8988T (cell line): ENCODE data around the gene NEK1.

Experiments
- DNase-seq: peaks from one replicate; pipeline ENCODE4 v3.0.0; 2011

NEK1 gene

GRCh38 chr4:169361756-169362155 is 250.6 kb downstream of the NEK1 start:
- no peak for DNase-seq

- DNase-seq, result no peak
These were observed 252.4 kb downstream of the NEK1 start for GRCh38 chr4:169359961-169360360.

GRCh38 chr4:169352360-169352759 is 260.0 kb downstream of the NEK1 start:
- no peak for DNase-seq

GRCh38 chr4:169351872-169352271 is 260.5 kb downstream of the NEK1 start:
- no peak for DNase-seq

- no peak for DNase-seq
These were observed 263.8 kb downstream of the NEK1 start for GRCh38 chr4:169348541-169348940.

- no peak for DNase-seq
These were observed 265.5 kb downstream of the NEK1 start for GRCh38 chr4:169346840-169347239.

GRCh38 chr4:169345316-169345721 is 267.1 kb downstream of the NEK1 start:
- no peak for DNase-seq
